PC-9 (cell line): ENCODE data around the gene OR6J1. TPM values are rescaled to one million over a fixed set of nuclear protein-coding genes. Genes with fewer than 3 reads are reported as not detected.
A peak's percentile ranks its signal among the peaks of the same experiment; 100 is the strongest.
"Not testable (repeated sequence)": the region's sequence is repeated elsewhere in the genome, so short reads cannot be mapped to it uniquely, and the experiment has no call there.

Experiments
- BruUV-seq: library from RNA; stranded (reverse); fragments of 400-500 nt; replicated peaks from 2 replicates; lab custom pipeline; 2021; lab: Mats Ljungman, UMichigan
- CTCF ChIA-PET: fragments of 300-600 bp; sonication (Branson Sonifier 250); formaldehyde crosslinking; loops from one replicate; lab custom pipeline; 2022; ENCODE audit warnings: antibody characterized with exemption; lab: Charles Lee
- POLR2A ChIA-PET: fragments of 300-600 bp; sonication (Branson Sonifier 250); formaldehyde crosslinking; loops from one replicate; lab custom pipeline; 2022; ENCODE audit warnings: antibody characterized with exemption; ENCODE audit not compliant: unreplicated experiment; lab: Charles Lee
- DNase-seq, 2 experiments: peaks; one replicate each; pipeline versions ENCODE4 v3.0.0 to v3.0.0-alpha.2; 2015 to 2022; ENCODE audit warnings: mixed read lengths in 1 of 2
- H2AFZ ChIP-seq: fragments of 200-600 bp; sonication (generic); 2 replicates; pipeline ENCODE4 v1.8.1; 2017; ENCODE audit warnings: antibody characterized with exemption
- H3F3A ChIP-seq: fragments of 200-600 bp; sonication (generic); 2 replicates; pipeline ENCODE4 v1.8.1; 2017; ENCODE audit warnings: antibody characterized with exemption, mild to moderate bottlenecking, low read depth; ENCODE audit not compliant: insufficient read depth
- H3K27ac ChIP-seq: fragments of 200-600 bp; sonication (generic); 2 replicates; pipeline ENCODE4 v1.6.1; 2016; ENCODE audit warnings: mixed run types
- H3K27me3 ChIP-seq: fragments of 200-600 bp; sonication (generic); 2 replicates; pipeline ENCODE4 v1.6.1; 2016; ENCODE audit warnings: low read depth, mixed run types; ENCODE audit not compliant: insufficient read depth
- H3K36me3 ChIP-seq: fragments of 200-600 bp; sonication (generic); 2 replicates; pipeline ENCODE4 v1.6.1; 2016; ENCODE audit warnings: low read depth, mixed run types
- H3K4me1 ChIP-seq: fragments of 200-600 bp; sonication (generic); replicated peaks from 2 replicates; pipeline ENCODE4 v1.6.1; 2016; ENCODE audit warnings: mixed run types; ENCODE audit not compliant: insufficient read depth
- H3K4me2 ChIP-seq: fragments of 200-600 bp; sonication (generic); 2 replicates; pipeline ENCODE4 v1.6.1; 2017; ENCODE audit warnings: mixed run types
- H3K4me3 ChIP-seq: fragments of 200-600 bp; sonication (generic); 2 replicates; pipeline ENCODE4 v1.6.1; 2016; ENCODE audit warnings: mixed run types
- H3K79me2 ChIP-seq: fragments of 200-600 bp; sonication (generic); 2 replicates; pipeline ENCODE4 v1.6.1; 2017; ENCODE audit warnings: low read depth, mixed run types
- H3K9me2 ChIP-seq: fragments of 200-600 bp; sonication (generic); 2 replicates; pipeline ENCODE4 v1.8.1; 2017; ENCODE audit warnings: mild to moderate bottlenecking; ENCODE audit not compliant: insufficient read depth
- H3K9me3 ChIP-seq: fragments of 200-600 bp; sonication (generic); 2 replicates; pipeline ENCODE4 v1.8.1; 2016; ENCODE audit warnings: low read depth; ENCODE audit not compliant: insufficient read depth
- H4K20me1 ChIP-seq: fragments of 200-600 bp; sonication (generic); 2 replicates; pipeline ENCODE4 v1.8.1; 2017; ENCODE audit not compliant: insufficient read depth
- CTCF ChIP-seq: fragments of 200-600 bp; sonication (generic); conservative IDR thresholded peaks from 2 replicates; pipeline ENCODE4 v1.6.1; 2017; ENCODE audit warnings: mixed run types, antibody characterized with exemption, mild to moderate bottlenecking, moderate library complexity
- EZH2 ChIP-seq: fragments of 200-600 bp; sonication (generic); IDR thresholded peaks from 2 replicates; pipeline ENCODE4 v1.8.0; 2017; ENCODE audit warnings: antibody characterized with exemption, low read depth
- intact Hi-C: fragments of 100-400 bp; cut with micrococcal nuclease; formaldehyde crosslinking; loops from one replicate; pipeline ENCODE4 v1.10.0; 2022; ENCODE audit not compliant: unreplicated experiment
- total RNA-seq: library from RNA; stranded (reverse); gene quantifications from 2 replicates; pipeline ENCODE4 v1.2.3, GENCODE V29; 2021

OR6J1 gene
- total RNA-seq, 1 experiment from 2014 or later: 0.11 TPM

GRCh38 chr14:22689199-22689598, 45.0 kb upstream of the OR6J1 start:
- H3K4me2 ChIP-seq: no peak overlapping the region

GRCh38 chr14:22687969-22688368, 43.8 kb upstream of the OR6J1 start:
- H2AFZ ChIP-seq, intact Hi-C loops, H3F3A ChIP-seq, H4K20me1 ChIP-seq, H3K9me2 ChIP-seq, BruUV-seq, H3K27me3 ChIP-seq, POLR2A ChIA-PET, DNase-seq, H3K27ac ChIP-seq, H3K9me3 ChIP-seq, H3K36me3 ChIP-seq, H3K4me2 ChIP-seq, CTCF ChIA-PET, H3K79me2 ChIP-seq, H3K4me3 ChIP-seq, H3K4me1 ChIP-seq: not testable (repeated sequence)

More at GRCh38 chr14:22689199-22689598, 45.0 kb upstream of the OR6J1 start:
- no peaks in the 10 kb centered on the region for H3K4me1 ChIP-seq
- 0 out of 2 replicates have a peak, but pooled peaks cover 2% of the 10 kb centered on the region for H3K9me3 ChIP-seq
- no peaks in the 10 kb centered on the region for H3K27me3 ChIP-seq
- no peaks in the 10 kb centered on the region for H3K36me3 ChIP-seq
- H2AFZ ChIP-seq: no peak overlapping the region
- ChIA-PET POLR2A (no interaction called here), CTCF (no interaction called here)
- TF ChIP-seq EZH2: no peak
- no peak for TF ChIP-seq CTCF
- BruUV-seq: no TSS peak
- H4K20me1 ChIP-seq: no peaks in the 10 kb centered on the region
- peaks cover 3% of the 10 kb centered on the region; the same call in 1 of the 2 replicates for H3F3A ChIP-seq
- no peak overlapping the region for H3K4me3 ChIP-seq
- no peaks in the 10 kb centered on the region for H3K9me2 ChIP-seq
- DNase-seq: peak; percentile 5 to 79
- intact Hi-C loops: no loop called here
- no peaks in the 10 kb centered on the region for H3K79me2 ChIP-seq
- no peak overlapping the region for H3K27ac ChIP-seq

GRCh38 chr14:22686176-22686611, 42.0 kb upstream of the OR6J1 start:
- peak in 1 of 2 experiments; percentile 7 for DNase-seq
- CTCF ChIA-PET, H2AFZ ChIP-seq, H3K4me3 ChIP-seq, intact Hi-C loops, H3K36me3 ChIP-seq, H3K79me2 ChIP-seq, H3K4me1 ChIP-seq, H3F3A ChIP-seq, H3K27ac ChIP-seq, H3K9me3 ChIP-seq, H4K20me1 ChIP-seq, H3K9me2 ChIP-seq, H3K4me2 ChIP-seq, BruUV-seq, H3K27me3 ChIP-seq: not testable (repeated sequence)
- POLR2A ChIA-PET: interaction anchor here (0.5 to 0.6 kb wide), 2 partner anchors 14 to 38 kb away, joined by 4 to 6 read pairs; no protein-coding TSS in a partner anchor

- Histone ChIP-seq H3K4me2 (no peak overlapping the region), H3K9me2 (no peaks in the 10 kb centered on the region), H3K36me3 (no peaks in the 10 kb centered on the region), H3K4me3 (no peak overlapping the region), H3K4me1 (no peaks in the 10 kb centered on the region), H3K9me3 (0 out of 2 replicates have a peak, but pooled peaks cover 2% of the 10 kb centered on the region), H3K79me2 (no peaks in the 10 kb centered on the region), H2AFZ (no peak overlapping the region), H3K27ac (no peak overlapping the region), H4K20me1 (no peaks in the 10 kb centered on the region), H3F3A (peaks cover 3% of the 10 kb centered on the region; the same call in 1 of the 2 replicates), H3K27me3 (no peaks in the 10 kb centered on the region)
- POLR2A ChIA-PET: interaction anchor here (0.5 to 0.6 kb wide), 2 partner anchors 14 to 37 kb away, joined by 4 to 6 read pairs; no protein-coding TSS in a partner anchor
- CTCF ChIA-PET: no interaction called here
- DNase-seq: peak in 1 of 2 experiments; percentile 3
- TF ChIP-seq EZH2: no peak
- no peak for TF ChIP-seq CTCF
- intact Hi-C loops: no loop called here
- no TSS peak for BruUV-seq
These were observed 41.3 kb upstream of the OR6J1 start for GRCh38 chr14:22685467-22685866.

GRCh38 chr14:22683428-22683827, 39.3 kb upstream of the OR6J1 start:
- H3K4me2 ChIP-seq, H2AFZ ChIP-seq, H4K20me1 ChIP-seq, H3K4me3 ChIP-seq, H3K79me2 ChIP-seq, CTCF ChIA-PET, H3K27ac ChIP-seq, intact Hi-C loops, H3K36me3 ChIP-seq, BruUV-seq, H3F3A ChIP-seq, H3K9me3 ChIP-seq, H3K4me1 ChIP-seq, H3K27me3 ChIP-seq, H3K9me2 ChIP-seq, DNase-seq, POLR2A ChIA-PET: not testable (repeated sequence)
